K562 (cell line): Measurements from ENCODE around the gene FRA10AC1. TPM values are rescaled to one million over a fixed set of nuclear protein-coding genes. Genes with fewer than 3 reads are reported as not detected.
A peak's percentile ranks its signal among the peaks of the same experiment; 100 is the strongest.

Source experiments
- ATAC-seq: fragments of 200-7000 bp; cut with Tn5 transposase; 3 replicates; pipeline ENCODE4 v1.9.1; 2020; ENCODE audit warnings: moderate library complexity
- BruUV-seq: library from RNA; stranded (reverse); fragments of 400-500 nt; replicated peaks from 2 replicates; lab custom pipeline; 2021; lab: Mats Ljungman, UMichigan
- CTCF ChIA-PET: fragments of 300-600 bp; formaldehyde crosslinking; extraction: SDS; loops from one replicate; lab custom pipeline; 2021; ENCODE audit warnings: low intra/inter-chr PET ratio; lab: Yijun Ruan, JAX
- POLR2A ChIA-PET: fragments of 300-600, 350-650 bp; sonication (Branson Sonifier 250); formaldehyde crosslinking; extraction: SDS; loops from one replicate; lab custom pipeline; 2021; ENCODE audit warnings: antibody characterized with exemption, inconsistent platforms; lab: Yijun Ruan, JAX
- DNase-seq, 4 experiments: peaks; one replicate each; pipeline versions ENCODE4 v3.0.0 to v3.0.0-alpha.2; 2011 to 2018; ENCODE audit warnings: low spot score in 3 of 4, mixed read lengths in 3 of 4; ENCODE audit errors: extremely low read depth in 1 of 4
- FAIRE-seq: peaks from 2 replicates; lab custom pipeline; 2011; peaks lifted over from hg19 to GRCh38; lab: Jason Lieb, UNC
- H2AFZ ChIP-seq: 2 replicates; pipeline ENCODE4 v1.6.0; 2011; ENCODE audit warnings: low read depth, low read length, control low read depth, inconsistent platforms
- H3K27ac ChIP-seq: fragments of 200-600 bp; 3 replicates; pipeline ENCODE4 v1.8.0; 2011; ENCODE audit warnings: low read depth, mild to moderate bottlenecking, control low read depth, inconsistent platforms, low read length, moderate library complexity, mixed read lengths; ENCODE audit errors: extremely low read depth
- H3K27me3 ChIP-seq, 2 experiments: fragments of 300-600 bp in 1 of 2; 2 replicates in 1 of 2; 3 replicates in 1 of 2; pipeline versions ENCODE4 v1.6.0 to v1.8.0; 2011; ENCODE audit warnings: inconsistent platforms in 2 of 2, low read length in 2 of 2, mild to moderate bottlenecking in 1 of 2, mixed read lengths in 1 of 2, moderate library complexity in 1 of 2; ENCODE audit not compliant: control insufficient read depth in 2 of 2, insufficient read depth in 2 of 2
- H3K36me3 ChIP-seq: fragments of 300-600 bp; 3 replicates; pipeline ENCODE4 v1.8.0; 2011; ENCODE audit warnings: mild to moderate bottlenecking, low read length, inconsistent platforms; ENCODE audit not compliant: control insufficient read depth, insufficient read depth
- H3K4me1 ChIP-seq, 2 experiments: fragments of 200-600 bp in 1 of 2; replicated peaks in 1 of 2; 2 replicates in 1 of 2; 3 replicates in 1 of 2; pipeline versions ENCODE4 v1.5.1 to v1.8.0; 2011; ENCODE audit warnings: inconsistent platforms in 2 of 2, low read length in 2 of 2, mild to moderate bottlenecking in 1 of 2, mixed read lengths in 1 of 2, moderate library complexity in 1 of 2; ENCODE audit not compliant: control insufficient read depth in 2 of 2, insufficient read depth in 2 of 2
- H3K4me2 ChIP-seq: 2 replicates; pipeline ENCODE4 v1.6.1; 2011; ENCODE audit warnings: low read length, control low read depth, inconsistent platforms, mixed read lengths; ENCODE audit not compliant: insufficient read depth
- H3K4me3 ChIP-seq: fragments of 200-600 bp; sonication (generic), shearing (Covaris generic); 2 replicates; pipeline ENCODE4 v1.5.1; 2016; ENCODE audit warnings: control low read depth, inconsistent platforms
- H3K79me2 ChIP-seq: fragments of 200-600 bp; 3 replicates; pipeline ENCODE4 v1.8.0; 2011; ENCODE audit warnings: low read length, inconsistent platforms; ENCODE audit not compliant: control insufficient read depth, insufficient read depth
- H3K9ac ChIP-seq, 2 experiments: 2 replicates each; pipeline versions ENCODE4 v1.6.0 to v1.6.1; 2011; ENCODE audit warnings: low read depth in 2 of 2, low read length in 2 of 2, control low read depth in 1 of 2, inconsistent platforms in 1 of 2, mild to moderate bottlenecking in 1 of 2, mixed read lengths in 1 of 2; ENCODE audit not compliant: insufficient read depth in 1 of 2
- H3K9me1 ChIP-seq: one replicate; pipeline ENCODE4 v1.6.0; 2011; ENCODE audit warnings: inconsistent platforms, mild to moderate bottlenecking, low read length, moderate library complexity; ENCODE audit not compliant: control insufficient read depth, insufficient read depth
- H3K9me3 ChIP-seq: replicated peaks from 2 replicates; pipeline ENCODE4 v1.5.1; 2011; ENCODE audit warnings: low read depth, low read length, inconsistent platforms; ENCODE audit not compliant: control insufficient read depth, insufficient read depth
- H4K20me1 ChIP-seq: replicated peaks from 2 replicates; pipeline ENCODE4 v1.6.1; 2011; ENCODE audit warnings: low read length, inconsistent platforms, mixed read lengths; ENCODE audit not compliant: control insufficient read depth, insufficient read depth
- BDP1 ChIP-seq: IDR thresholded peaks from 3 replicates; pipeline ENCODE4 v1.6.1; 2011; ENCODE audit not compliant: insufficient read length, insufficient read depth
- KLF10 ChIP-seq: fragments of 250-450 bp; sonication (Bioruptor Pico); IDR thresholded peaks from 2 replicates; pipeline ENCODE4 v1.6.1; 2021; ENCODE audit warnings: matching md5 sums
- PHB2 ChIP-seq: fragments of 450-650 bp; IDR thresholded peaks from 2 replicates; pipeline ENCODE4 v1.6.1; 2017; ENCODE audit warnings: low read depth
- RBM25 ChIP-seq: fragments of 200-400 bp; formaldehyde crosslinking; IDR thresholded peaks from 2 replicates; pipeline ENCODE4 v1.6.1; 2018; ENCODE audit warnings: low read length, low read depth, moderate library complexity; ENCODE audit not compliant: severe bottlenecking
- SLC30A9 ChIP-seq: fragments of 250-450 bp; sonication (Bioruptor Pico); IDR thresholded peaks from 2 replicates; pipeline ENCODE4 v1.8.0; 2022; ENCODE audit warnings: mild to moderate bottlenecking, moderate library complexity
- THRAP3 ChIP-seq: fragments of 450-650 bp; IDR thresholded peaks from 2 replicates; pipeline ENCODE4 v1.6.1; 2016; ENCODE audit warnings: mild to moderate bottlenecking, inconsistent platforms, borderline replicate concordance
- ZNF384 ChIP-seq: IDR thresholded peaks from 2 replicates; pipeline ENCODE4 v1.6.1; 2012; ENCODE audit warnings: low read depth, low read length, improper control_type of control experiment
- WGBS: fragments of 100-300 bp; shearing (Covaris generic); methylation state at CpG from one replicate; pipeline ENCODE4 v1.1.6; 2016; ENCODE audit warnings: low coverage, mixed read lengths; ENCODE audit not compliant: insufficient coverage; ENCODE audit errors: missing lambda C conversion rate; 5-methylcytosine and 5-hydroxymethylcytosine counted together
- in situ Hi-C: fragments of 300-500 bp; cut with MboI; formaldehyde crosslinking; loops from 4 replicates; pipeline ENCODE4 v1.15.0; 2018; ENCODE audit warnings: inconsistent platforms, mixed read lengths
- intact Hi-C: fragments of 100-400 bp; cut with micrococcal nuclease; formaldehyde crosslinking; loops from 2 replicates; pipeline ENCODE4 v1.14.2; 2022
- polyA plus RNA-seq, 8 experiments: library from polyadenylated mRNA; depleted of rRNA in 4 of 8; stranded (reverse) in 5 of 8; unstranded in 3 of 8; fragments of >200 nt; fragmentation: Nextera tagmentation in 2 of 8; fragmentation: Illumina TruSeq in 1 of 8; extraction: Ambion mirVana in 2 of 8; extraction: Trizol in 1 of 8; gene quantifications; 2 replicates each; pipeline versions ENCODE4 v1.2.1 to v1.2.3, GENCODE V29; 2011 to 2014; ENCODE audit warnings: inconsistent platforms in 1 of 8, missing spikeins in 1 of 8
- total RNA-seq, 7 experiments: library from RNA; depleted of rRNA in 6 of 7; stranded (reverse); fragments of >200 nt in 6 of 7; fragmentation: Illumina TruSeq in 2 of 7; extraction: Trizol in 2 of 7; gene quantifications; 2 replicates each; pipeline versions ENCODE4 v1.2.1 to v1.2.3, GENCODE V29; 2011 to 2021; ENCODE audit warnings: low replicate concordance in 1 of 7
- TF ChIP-seq, protein P1 (sequence below): fragments of 250-450 bp; sonication (Bioruptor Pico); IDR thresholded peaks from 2 replicates; pipeline ENCODE4 v1.9.0; 2021; ENCODE audit warnings: mild to moderate bottlenecking, inconsistent platforms
- TF ChIP-seq, protein P2 (sequence below): fragments of 200-800 bp; sonication (Bioruptor generic); IDR thresholded peaks from 2 replicates; pipeline ENCODE4 v1.6.1; 2016; ENCODE audit warnings: missing genetic modification characterization, missing compliant biosample characterization

The FRA10AC1 gene
- total and polyA plus RNA-seq, 9 of the 15 experiments (the other 6 are each of a cell fraction or from before 2014, with no cell fraction given), result 4.4 to 11.8 (median 8.0) TPM

DNA sequence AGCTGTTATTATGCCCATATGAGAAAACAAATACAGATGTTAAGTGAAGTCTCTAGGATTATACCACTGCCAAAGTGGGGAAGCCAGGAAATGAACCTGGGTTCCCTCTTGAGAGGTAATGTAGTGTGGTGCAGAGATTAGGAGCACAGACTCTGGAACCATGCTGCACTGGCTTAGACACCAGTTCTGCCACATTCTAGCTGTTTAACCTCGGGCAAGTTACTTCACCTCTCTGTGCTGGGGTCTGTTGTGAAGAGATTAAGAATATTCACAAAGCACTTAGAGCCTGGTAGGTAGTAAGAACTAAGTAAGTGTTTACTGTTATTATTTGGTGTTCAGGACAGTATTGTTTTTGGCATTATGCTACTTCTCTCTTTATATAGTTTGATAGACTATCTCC lies 48.2 kb downstream of the FRA10AC1 start:
- Histone ChIP-seq H4K20me1 (no peaks in the 10 kb centered on the region), H3K79me2 (no peaks in the 10 kb centered on the region), H3K27ac (no peak overlapping the region), H3K9me1 (no peaks in the 10 kb centered on the region), H3K9me3 (no peaks in the 10 kb centered on the region), H3K27me3 (no peaks in the 10 kb centered on the region; a peak in 1 of 5 replicates), H3K4me3 (no peak overlapping the region), H3K36me3 (no peaks in the 10 kb centered on the region), H3K4me2 (no peak overlapping the region), H3K4me1 (no peaks in the 10 kb centered on the region), H3K9ac (no peak overlapping the region), H2AFZ (no peak overlapping the region)
- DNase-seq, result no peak
- no peak for ATAC-seq
- CTCF ChIA-PET, result no interaction called here
- TF ChIP-seq THRAP3 (no peak), RBM25 (peak; percentile 13)
- TF ChIP-seq, protein P1, sequence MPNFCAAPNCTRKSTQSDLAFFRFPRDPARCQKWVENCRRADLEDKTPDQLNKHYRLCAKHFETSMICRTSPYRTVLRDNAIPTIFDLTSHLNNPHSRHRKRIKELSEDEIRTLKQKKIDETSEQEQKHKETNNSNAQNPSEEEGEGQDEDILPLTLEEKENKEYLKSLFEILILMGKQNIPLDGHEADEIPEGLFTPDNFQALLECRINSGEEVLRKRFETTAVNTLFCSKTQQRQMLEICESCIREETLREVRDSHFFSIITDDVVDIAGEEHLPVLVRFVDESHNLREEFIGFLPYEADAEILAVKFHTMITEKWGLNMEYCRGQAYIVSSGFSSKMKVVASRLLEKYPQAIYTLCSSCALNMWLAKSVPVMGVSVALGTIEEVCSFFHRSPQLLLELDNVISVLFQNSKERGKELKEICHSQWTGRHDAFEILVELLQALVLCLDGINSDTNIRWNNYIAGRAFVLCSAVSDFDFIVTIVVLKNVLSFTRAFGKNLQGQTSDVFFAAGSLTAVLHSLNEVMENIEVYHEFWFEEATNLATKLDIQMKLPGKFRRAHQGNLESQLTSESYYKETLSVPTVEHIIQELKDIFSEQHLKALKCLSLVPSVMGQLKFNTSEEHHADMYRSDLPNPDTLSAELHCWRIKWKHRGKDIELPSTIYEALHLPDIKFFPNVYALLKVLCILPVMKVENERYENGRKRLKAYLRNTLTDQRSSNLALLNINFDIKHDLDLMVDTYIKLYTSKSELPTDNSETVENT (CRISPR knock-in tag), result no peak
- intact Hi-C loops, result no loop called here
- WGBS, result 0% methylated on average over 1 of the region's 1 CpG
- in situ Hi-C loops, result no loop called here
- POLR2A ChIA-PET, result no interaction called here
- FAIRE-seq, result no peak
- no TSS peak for BruUV-seq

DNA sequence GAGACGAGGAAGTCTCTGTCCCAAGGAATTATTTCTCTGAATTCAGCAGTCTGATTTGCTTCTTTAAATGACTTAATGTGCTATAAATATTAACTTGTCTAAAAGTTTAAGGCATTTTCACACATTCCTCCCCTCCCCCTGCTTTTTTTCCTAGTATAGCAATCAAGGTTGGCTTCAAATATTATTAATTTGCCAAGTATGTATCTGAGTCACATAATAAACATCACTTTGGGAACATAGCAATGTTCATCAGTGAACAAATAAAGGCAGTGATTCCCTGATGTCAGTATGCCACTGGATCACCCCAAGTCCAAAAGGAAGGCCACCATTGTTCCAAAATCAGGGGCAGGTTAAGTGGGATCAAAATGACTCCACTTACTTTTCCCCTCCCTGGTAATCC lies 49.5 kb downstream of the FRA10AC1 start:
- intact Hi-C loops, result no loop called here
- no peak for TF ChIP-seq PHB2
- no peak for TF ChIP-seq SLC30A9 (CRISPR knock-in tag)
- TF ChIP-seq KLF10 (CRISPR knock-in tag), result no peak
- TF ChIP-seq BDP1, result no peak
- TF ChIP-seq, protein P2, sequence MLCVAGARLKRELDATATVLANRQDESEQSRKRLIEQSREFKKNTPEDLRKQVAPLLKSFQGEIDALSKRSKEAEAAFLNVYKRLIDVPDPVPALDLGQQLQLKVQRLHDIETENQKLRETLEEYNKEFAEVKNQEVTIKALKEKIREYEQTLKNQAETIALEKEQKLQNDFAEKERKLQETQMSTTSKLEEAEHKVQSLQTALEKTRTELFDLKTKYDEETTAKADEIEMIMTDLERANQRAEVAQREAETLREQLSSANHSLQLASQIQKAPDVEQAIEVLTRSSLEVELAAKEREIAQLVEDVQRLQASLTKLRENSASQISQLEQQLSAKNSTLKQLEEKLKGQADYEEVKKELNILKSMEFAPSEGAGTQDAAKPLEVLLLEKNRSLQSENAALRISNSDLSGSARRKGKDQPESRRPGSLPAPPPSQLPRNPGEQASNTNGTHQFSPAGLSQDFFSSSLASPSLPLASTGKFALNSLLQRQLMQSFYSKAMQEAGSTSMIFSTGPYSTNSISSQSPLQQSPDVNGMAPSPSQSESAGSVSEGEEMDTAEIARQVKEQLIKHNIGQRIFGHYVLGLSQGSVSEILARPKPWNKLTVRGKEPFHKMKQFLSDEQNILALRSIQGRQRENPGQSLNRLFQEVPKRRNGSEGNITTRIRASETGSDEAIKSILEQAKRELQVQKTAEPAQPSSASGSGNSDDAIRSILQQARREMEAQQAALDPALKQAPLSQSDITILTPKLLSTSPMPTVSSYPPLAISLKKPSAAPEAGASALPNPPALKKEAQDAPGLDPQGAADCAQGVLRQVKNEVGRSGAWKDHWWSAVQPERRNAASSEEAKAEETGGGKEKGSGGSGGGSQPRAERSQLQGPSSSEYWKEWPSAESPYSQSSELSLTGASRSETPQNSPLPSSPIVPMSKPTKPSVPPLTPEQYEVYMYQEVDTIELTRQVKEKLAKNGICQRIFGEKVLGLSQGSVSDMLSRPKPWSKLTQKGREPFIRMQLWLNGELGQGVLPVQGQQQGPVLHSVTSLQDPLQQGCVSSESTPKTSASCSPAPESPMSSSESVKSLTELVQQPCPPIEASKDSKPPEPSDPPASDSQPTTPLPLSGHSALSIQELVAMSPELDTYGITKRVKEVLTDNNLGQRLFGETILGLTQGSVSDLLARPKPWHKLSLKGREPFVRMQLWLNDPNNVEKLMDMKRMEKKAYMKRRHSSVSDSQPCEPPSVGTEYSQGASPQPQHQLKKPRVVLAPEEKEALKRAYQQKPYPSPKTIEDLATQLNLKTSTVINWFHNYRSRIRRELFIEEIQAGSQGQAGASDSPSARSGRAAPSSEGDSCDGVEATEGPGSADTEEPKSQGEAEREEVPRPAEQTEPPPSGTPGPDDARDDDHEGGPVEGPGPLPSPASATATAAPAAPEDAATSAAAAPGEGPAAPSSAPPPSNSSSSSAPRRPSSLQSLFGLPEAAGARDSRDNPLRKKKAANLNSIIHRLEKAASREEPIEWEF, result no peak
- TF ChIP-seq ZNF384, result no peak

More for the DNA sequence above, 49.5 kb downstream of the FRA10AC1 start:
- ATAC-seq, result no peak
- in situ Hi-C loops, result no loop called here
- no peaks in the 10 kb centered on the region; a peak in 1 of 5 replicates for H3K27me3 ChIP-seq
- H3K4me2 ChIP-seq, result no peak overlapping the region
- H3K9me1 ChIP-seq, result no peaks in the 10 kb centered on the region
- H3K79me2 ChIP-seq, result no peaks in the 10 kb centered on the region
- no peak for DNase-seq
- H3K27ac ChIP-seq, result no peak overlapping the region
- no peaks in the 10 kb centered on the region for H3K36me3 ChIP-seq
- H3K9me3 ChIP-seq, result no peaks in the 10 kb centered on the region
- H3K4me3 ChIP-seq, result no peak overlapping the region
- BruUV-seq, result no TSS peak
- no peaks in the 10 kb centered on the region for H4K20me1 ChIP-seq
- ChIA-PET POLR2A (no interaction called here), CTCF (no interaction called here)
- no peaks in the 10 kb centered on the region for H3K4me1 ChIP-seq
- H2AFZ ChIP-seq, result no peak overlapping the region
- 0% methylated on average over 1 of the region's 1 CpG for WGBS
- FAIRE-seq, result no peak
- no peak overlapping the region for H3K9ac ChIP-seq
